ENCODE data around the gene ZBTB2. TPM values are rescaled to one million over a fixed set of nuclear protein-coding genes. Genes with fewer than 3 reads are reported as not detected.

ZBTB2 gene
- total RNA-seq, 2 experiments from 2014 or later: 10.7 to 10.8 TPM

DNA sequence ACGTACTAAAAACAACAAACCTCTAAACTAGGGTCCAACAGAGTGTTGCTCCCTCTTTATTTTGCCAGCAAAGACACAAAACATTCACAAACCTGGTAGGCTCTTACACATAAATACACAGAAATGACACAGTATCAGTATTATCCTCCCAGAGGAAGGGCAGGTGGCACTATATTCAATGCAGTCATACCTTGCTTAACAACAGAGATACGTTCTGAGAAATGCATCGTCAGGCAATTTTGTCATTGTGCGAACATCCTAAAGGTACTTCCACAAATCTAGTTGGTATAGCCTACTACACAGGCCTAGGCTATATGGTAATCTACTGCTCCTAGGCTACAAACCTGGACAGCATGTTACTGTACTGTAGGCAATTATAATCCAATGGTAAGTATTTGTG is 9.6 kb downstream of the ZBTB2 start:
- Mint-ChIP-seq H3K27me3 (ENCODE audit: low read depth) (no peaks in the 10 kb centered on the region), H3K27ac (peak overlapping the region; percentile 48), H3K36me3 (ENCODE audit: low read depth) (peaks cover 6% of the 10 kb centered on the region), H3K4me1 (ENCODE audit: low read depth) (peaks cover 60% of the 10 kb centered on the region), H3K9me3 (no peaks in the 10 kb centered on the region), H3K4me3 (peak overlapping the region; percentile 5)
- intact Hi-C loops (cut with micrococcal nuclease): loop anchor here (2.0 kb wide), 1 partner anchor 71 kb away; the partner anchor contains the start of gene RMND1
- CTCF ChIA-PET: no interaction called here
- DNase-seq: peak; percentile 54

DNA sequence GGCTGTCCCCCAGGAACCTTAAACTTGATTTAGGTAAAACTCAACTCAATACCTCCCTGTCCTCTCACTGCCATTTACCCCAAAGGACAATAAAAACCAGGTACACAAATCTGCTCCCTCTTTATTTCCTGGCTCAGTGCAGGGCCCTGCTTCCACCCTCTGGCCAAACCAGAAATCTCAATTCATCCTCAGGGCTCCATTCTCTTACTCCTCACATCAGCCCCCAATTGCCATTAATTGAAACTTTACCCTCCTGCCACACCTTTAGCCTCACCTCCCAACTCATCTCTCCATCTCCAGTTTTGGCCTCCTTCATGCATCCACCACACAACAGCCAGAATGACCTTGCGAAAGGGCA is 10.5 kb downstream of the ZBTB2 start:
- H3K9me3 Mint-ChIP-seq: no peaks in the 10 kb centered on the region
- H3K27me3 Mint-ChIP-seq (ENCODE audit: low read depth): no peaks in the 10 kb centered on the region
- peak overlapping the region; percentile 86 for H3K4me3 Mint-ChIP-seq
- H3K4me1 Mint-ChIP-seq (ENCODE audit: low read depth): peaks cover 63% of the 10 kb centered on the region
- CTCF ChIA-PET: no interaction called here
- intact Hi-C loops (cut with micrococcal nuclease): loop anchor here (1.0 to 2.0 kb wide), 2 partner anchors 9 to 72 kb away; partner anchors contain the start of gene RMND1
- no peak for DNase-seq
- H3K27ac Mint-ChIP-seq: peak overlapping the region; percentile 98
- peaks cover 7% of the 10 kb centered on the region for H3K36me3 Mint-ChIP-seq (ENCODE audit: low read depth)

DNA sequence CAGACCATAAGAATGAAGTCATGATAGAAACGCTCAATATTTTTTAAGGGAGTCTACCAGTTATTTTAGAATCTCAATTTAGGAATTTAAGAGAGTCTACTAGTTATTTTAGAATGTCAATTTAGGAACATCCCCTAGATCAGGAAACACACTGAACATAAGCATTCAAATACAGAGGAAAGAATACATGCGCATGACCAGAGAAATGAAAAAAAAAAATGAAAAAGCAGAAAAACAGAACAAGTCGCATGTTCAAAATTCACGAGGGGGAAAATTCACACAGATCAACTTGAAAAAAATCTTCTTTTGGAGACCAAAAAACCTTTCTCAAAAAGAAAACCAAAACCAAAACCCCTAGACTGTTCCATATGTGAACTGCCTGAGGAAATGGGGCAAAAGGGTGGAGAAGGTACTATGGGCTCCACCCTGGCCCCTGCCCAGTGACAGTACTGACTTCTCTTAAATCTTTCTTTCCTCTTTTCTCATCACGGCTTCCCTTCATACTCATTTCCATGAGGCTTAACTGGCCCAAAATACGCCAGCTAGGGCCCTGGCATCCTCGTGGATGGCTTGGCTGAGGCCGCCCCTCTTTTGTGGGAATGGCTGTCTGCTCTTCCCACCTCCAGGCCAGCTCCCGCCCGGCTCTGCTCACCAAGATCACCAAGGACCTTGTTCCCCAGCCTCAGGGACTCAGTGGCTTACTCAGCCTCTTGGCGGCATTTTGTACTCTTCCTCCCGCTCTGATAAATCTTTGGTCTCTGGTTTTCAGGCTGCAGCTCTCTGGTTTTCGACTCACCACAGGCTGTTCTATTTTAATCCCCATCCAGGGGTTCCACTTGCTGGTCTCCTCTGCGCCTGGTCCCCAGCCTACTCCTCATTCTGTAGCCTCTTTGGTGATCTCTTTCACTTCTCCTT is 11.2 kb downstream of the ZBTB2 start:
- intact Hi-C loops (cut with micrococcal nuclease): loop anchor here (1.0 to 2.0 kb wide), 2 partner anchors 10 to 73 kb away; partner anchors contain the start of gene RMND1
- peak overlapping the region; percentile 98 for H3K27ac Mint-ChIP-seq
- CTCF ChIA-PET: no interaction called here

DNA sequence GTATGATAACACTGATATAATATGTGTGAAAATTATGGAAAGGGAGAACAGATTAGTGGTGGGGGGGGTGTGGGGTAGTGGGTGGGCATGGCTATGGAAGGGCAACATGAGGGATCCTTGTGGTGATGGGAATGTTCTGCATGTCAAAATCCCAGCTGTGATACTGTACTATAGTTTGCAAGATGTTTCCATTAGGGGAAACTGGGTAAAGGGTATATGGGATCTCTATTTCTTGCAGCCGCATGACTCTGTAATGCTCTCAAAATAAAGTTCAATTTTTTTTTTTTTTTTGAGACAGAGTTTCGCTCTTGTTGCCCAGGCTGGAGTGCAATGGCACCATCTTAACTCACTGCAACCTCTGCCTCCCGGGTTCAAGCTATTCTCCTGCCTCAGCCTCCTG is 14.3 kb downstream of the ZBTB2 start:
- intact Hi-C loops (cut with micrococcal nuclease): no loop called here
- CTCF ChIA-PET: interaction anchor here (0.6 to 0.9 kb wide), 2 partner anchors 12 to 596 kb away, joined by 5 to 6 read pairs; no protein-coding TSS in a partner anchor
- no peak overlapping the region for H3K27ac Mint-ChIP-seq

More for the DNA sequence above, 11.2 kb downstream of the ZBTB2 start:
- peaks cover 61% of the 10 kb centered on the region for H3K4me1 Mint-ChIP-seq (ENCODE audit: low read depth)
- H3K9me3 Mint-ChIP-seq: no peaks in the 10 kb centered on the region
- H3K4me3 Mint-ChIP-seq: peak overlapping the region; percentile 86
- no peaks in the 10 kb centered on the region for H3K27me3 Mint-ChIP-seq (ENCODE audit: low read depth)
- peaks cover 7% of the 10 kb centered on the region for H3K36me3 Mint-ChIP-seq (ENCODE audit: low read depth)
- peak; percentile 33 for DNase-seq

DNA sequence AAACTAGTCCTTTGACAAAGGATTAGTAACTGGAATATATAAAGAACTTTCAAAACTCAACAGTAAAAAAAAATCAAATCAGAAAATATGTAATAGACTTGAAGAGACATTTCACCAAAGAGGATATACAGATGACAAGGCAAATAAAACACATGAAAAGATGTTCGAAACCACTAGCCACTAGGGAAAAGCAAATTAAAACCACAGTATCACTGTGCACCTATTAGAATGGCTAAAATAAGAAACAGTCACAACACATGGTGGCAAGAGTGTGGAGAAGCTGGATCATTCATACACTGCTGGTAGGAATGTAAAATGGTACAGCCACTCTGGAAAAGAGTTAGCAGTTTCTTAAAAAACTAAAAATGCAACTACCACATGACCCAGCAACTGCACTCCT is 14.9 kb downstream of the ZBTB2 start:
- H3K9me3 Mint-ChIP-seq: no peaks in the 10 kb centered on the region
- no peak overlapping the region for H3K27ac Mint-ChIP-seq
- peaks cover 75% of the 10 kb centered on the region for H3K4me1 Mint-ChIP-seq (ENCODE audit: low read depth)
- H3K27me3 Mint-ChIP-seq (ENCODE audit: low read depth): no peaks in the 10 kb centered on the region
- intact Hi-C loops (cut with micrococcal nuclease): no loop called here
- peaks cover 22% of the 10 kb centered on the region for H3K36me3 Mint-ChIP-seq (ENCODE audit: low read depth)
- no peak overlapping the region for H3K4me3 Mint-ChIP-seq
- no peak for DNase-seq
- CTCF ChIA-PET: interaction anchor here (0.6 kb wide), 1 partner anchor 595 kb away, joined by 6 read pairs; no protein-coding TSS in a partner anchor

More for the DNA sequence above, 14.3 kb downstream of the ZBTB2 start:
- H3K4me3 Mint-ChIP-seq: no peak overlapping the region
- H3K36me3 Mint-ChIP-seq (ENCODE audit: low read depth): peaks cover 16% of the 10 kb centered on the region
- peaks cover 73% of the 10 kb centered on the region for H3K4me1 Mint-ChIP-seq (ENCODE audit: low read depth)
- no peaks in the 10 kb centered on the region for H3K9me3 Mint-ChIP-seq
- no peak for DNase-seq
- no peaks in the 10 kb centered on the region for H3K27me3 Mint-ChIP-seq (ENCODE audit: low read depth)

DNA sequence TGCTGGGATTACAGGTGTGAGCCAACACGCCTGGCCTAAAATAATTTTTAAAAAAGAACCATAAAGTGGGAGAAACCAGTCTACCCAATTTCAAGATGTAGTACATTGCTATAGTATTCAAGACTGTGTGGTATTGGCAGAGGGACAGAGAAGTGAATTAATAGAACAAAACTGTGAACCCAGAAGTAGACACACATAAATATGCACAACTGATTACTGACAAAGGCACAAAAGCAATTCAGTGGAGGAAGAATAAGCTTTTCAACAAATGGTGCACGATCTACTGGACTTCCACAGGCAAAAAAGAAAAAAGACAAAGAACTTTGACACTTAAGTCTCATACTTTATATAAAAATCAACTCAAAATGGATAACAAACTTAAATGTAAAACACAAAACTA is 15.5 kb downstream of the ZBTB2 start:
- intact Hi-C loops (cut with micrococcal nuclease): no loop called here
- DNase-seq: no peak
- CTCF ChIA-PET: interaction anchor here (1.0 kb wide), 1 partner anchor 41 kb away, joined by 6 read pairs; no protein-coding TSS in a partner anchor
- Mint-ChIP-seq H3K27me3 (ENCODE audit: low read depth) (no peaks in the 10 kb centered on the region), H3K9me3 (no peaks in the 10 kb centered on the region), H3K4me3 (no peak overlapping the region), H3K27ac (no peak overlapping the region), H3K4me1 (ENCODE audit: low read depth) (peaks cover 72% of the 10 kb centered on the region), H3K36me3 (ENCODE audit: low read depth) (peaks cover 21% of the 10 kb centered on the region)

DNA sequence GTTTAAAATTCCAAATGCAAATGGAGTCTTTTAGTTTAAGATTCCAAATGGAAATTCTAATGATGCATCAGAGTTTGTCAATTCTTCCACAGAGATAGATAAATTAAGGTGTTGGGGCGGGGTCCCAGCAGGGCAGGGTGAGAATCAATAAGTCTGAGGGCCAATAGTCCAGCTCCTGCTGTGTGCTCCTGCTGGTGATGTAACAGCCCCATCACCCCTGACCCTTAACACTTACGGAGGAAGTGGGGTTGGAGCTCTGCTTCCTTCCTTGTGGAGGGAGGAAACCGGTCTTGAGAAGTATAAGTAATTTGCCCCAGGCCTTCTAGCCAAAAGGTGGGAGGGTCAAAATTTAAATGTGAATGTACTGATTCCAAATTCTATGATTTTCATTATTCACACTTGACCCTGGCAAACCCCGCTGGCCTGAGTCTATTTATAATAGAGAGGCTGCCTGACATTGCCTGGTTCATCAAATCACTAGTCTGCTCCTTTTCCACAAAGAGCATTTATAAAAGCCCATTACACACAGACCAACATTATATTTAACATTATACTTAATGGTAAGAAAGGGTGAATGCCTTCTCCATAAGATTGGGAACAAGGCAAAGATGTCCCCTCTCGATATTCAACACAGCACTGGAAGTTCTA is 17.2 kb downstream of the ZBTB2 start:
- Mint-ChIP-seq H3K27ac (peak overlapping the region; percentile 81), H3K27me3 (ENCODE audit: low read depth) (no peaks in the 10 kb centered on the region), H3K4me1 (ENCODE audit: low read depth) (peaks cover 59% of the 10 kb centered on the region), H3K9me3 (no peaks in the 10 kb centered on the region), H3K4me3 (peak overlapping the region; percentile 69), H3K36me3 (ENCODE audit: low read depth) (peaks cover 25% of the 10 kb centered on the region)
- intact Hi-C loops (cut with micrococcal nuclease): no loop called here
- CTCF ChIA-PET: interaction anchor here (1.4 kb wide), 1 partner anchor 10 kb away, joined by 3 read pairs; no protein-coding TSS in a partner anchor
- DNase-seq: peak; percentile 44

DNA sequence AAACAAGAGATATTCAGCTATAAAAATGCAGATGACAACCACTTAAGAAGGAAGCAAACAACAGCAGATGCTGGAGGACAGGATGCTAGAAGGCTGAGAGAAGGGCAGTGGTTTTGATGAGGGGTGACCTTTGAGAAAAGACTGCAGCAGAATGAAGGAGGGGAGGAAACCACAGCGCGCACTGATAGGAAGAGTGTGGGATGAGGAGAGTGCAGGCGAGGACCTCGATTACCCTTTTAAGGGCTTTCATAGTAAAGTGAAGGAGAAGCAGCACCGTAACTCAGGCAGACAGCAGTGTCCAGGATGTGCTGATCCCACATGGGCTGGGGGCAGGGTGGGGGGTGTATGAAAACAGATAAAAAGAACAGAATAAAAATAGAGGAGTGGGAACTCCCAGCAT is 19.2 kb downstream of the ZBTB2 start:
- Mint-ChIP-seq H3K27ac (peak overlapping the region; percentile 78), H3K9me3 (no peaks in the 10 kb centered on the region), H3K27me3 (ENCODE audit: low read depth) (no peaks in the 10 kb centered on the region), H3K36me3 (ENCODE audit: low read depth) (peaks cover 25% of the 10 kb centered on the region), H3K4me3 (peak overlapping the region; percentile 33), H3K4me1 (ENCODE audit: low read depth) (peaks cover 48% of the 10 kb centered on the region)
- CTCF ChIA-PET: no interaction called here
- intact Hi-C loops (cut with micrococcal nuclease): loop anchor here (2.0 kb wide), 1 partner anchor 87 kb away; no protein-coding TSS in a partner anchor
- no peak for DNase-seq

DNA sequence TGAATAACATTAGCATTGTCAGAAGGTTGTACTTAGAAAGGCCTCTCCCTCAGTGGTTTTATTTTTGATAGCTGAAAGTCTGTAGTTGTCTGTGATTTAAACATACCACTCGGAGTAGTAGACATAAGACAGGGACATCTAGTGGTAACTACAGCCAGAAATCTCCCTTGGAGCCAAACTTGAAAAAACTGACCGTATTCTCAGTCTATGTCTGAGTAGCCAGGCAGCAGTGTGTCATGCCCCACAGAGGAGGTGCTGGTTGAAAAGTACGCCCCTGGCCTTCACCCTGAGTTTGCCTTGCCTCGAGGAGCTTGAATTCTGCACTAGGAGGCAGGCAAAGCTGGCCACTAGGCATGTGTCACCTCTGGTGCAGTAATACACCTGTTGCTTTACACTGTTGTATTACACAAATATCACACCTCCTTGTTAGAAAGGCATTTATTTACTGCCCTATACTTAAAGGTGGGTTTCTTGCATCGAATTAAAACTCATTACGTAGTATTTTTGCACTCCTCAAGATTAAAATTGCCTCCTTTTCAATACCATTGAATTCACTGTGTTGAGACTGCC is 20.8 kb downstream of the ZBTB2 start:
- Mint-ChIP-seq H3K36me3 (ENCODE audit: low read depth) (peaks cover 33% of the 10 kb centered on the region), H3K27ac (no peak overlapping the region), H3K4me3 (no peak overlapping the region), H3K9me3 (no peaks in the 10 kb centered on the region), H3K4me1 (ENCODE audit: low read depth) (peaks cover 33% of the 10 kb centered on the region), H3K27me3 (ENCODE audit: low read depth) (no peaks in the 10 kb centered on the region)
- CTCF ChIA-PET: no interaction called here
- no peak for DNase-seq
- intact Hi-C loops (cut with micrococcal nuclease): no loop called here

DNA sequence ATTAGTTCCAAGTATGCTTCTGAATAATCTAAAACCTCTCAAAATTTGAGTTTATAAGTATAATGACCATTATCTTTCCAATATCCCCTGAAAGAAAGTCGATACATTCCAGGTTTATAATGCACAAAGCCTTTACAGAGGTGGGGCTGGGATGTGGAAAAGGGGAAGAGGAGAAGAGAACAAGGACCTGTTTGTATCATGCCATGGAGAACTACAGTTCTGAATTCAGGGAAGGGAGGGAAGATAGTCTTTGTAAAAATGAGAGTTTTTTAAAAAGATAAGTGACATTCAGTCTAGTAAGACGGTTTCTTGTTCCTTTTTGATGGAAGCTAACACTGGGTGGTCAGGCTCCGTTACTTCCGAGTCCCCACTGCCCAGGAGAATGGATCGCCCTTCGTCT is 26.1 kb downstream of the ZBTB2 start:
- H3K36me3 Mint-ChIP-seq (ENCODE audit: low read depth): peaks cover 26% of the 10 kb centered on the region
- CTCF ChIA-PET: no interaction called here
- H3K4me1 Mint-ChIP-seq (ENCODE audit: low read depth): no peaks in the 10 kb centered on the region
- intact Hi-C loops (cut with micrococcal nuclease): no loop called here
- no peak overlapping the region for H3K27ac Mint-ChIP-seq
- no peak overlapping the region for H3K4me3 Mint-ChIP-seq
- no peaks in the 10 kb centered on the region for H3K9me3 Mint-ChIP-seq
- no peak for DNase-seq
- no peaks in the 10 kb centered on the region for H3K27me3 Mint-ChIP-seq (ENCODE audit: low read depth)

DNA sequence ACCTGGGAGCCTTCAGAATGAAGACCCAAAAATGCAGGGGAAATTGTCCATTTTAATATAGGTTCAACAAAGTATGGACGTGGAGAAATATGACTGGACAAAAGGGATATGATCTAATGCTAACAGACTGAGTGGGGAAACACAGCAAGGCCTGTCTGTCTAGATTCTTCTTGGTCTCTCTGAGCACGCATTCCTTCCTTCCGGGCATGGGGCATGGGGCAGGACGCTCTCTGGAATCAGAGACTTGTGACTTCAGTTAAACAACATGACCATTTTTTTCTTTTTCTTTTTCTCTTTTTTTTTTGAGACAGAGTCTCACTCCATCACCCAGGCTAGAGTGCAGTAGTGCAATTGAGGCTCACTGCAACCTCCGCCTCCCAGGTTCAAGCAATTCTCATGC is 31.9 kb downstream of the ZBTB2 start:
- H3K36me3 Mint-ChIP-seq (ENCODE audit: low read depth): peaks cover 8% of the 10 kb centered on the region
- H3K4me1 Mint-ChIP-seq (ENCODE audit: low read depth): peaks cover 11% of the 10 kb centered on the region
- no peak overlapping the region for H3K4me3 Mint-ChIP-seq
- no peak overlapping the region for H3K27ac Mint-ChIP-seq
- H3K9me3 Mint-ChIP-seq: no peaks in the 10 kb centered on the region
- H3K27me3 Mint-ChIP-seq (ENCODE audit: low read depth): no peaks in the 10 kb centered on the region
- CTCF ChIA-PET: interaction anchor here (1.1 kb wide), 1 partner anchor 36 kb away, joined by 3 read pairs; no protein-coding TSS in a partner anchor
- intact Hi-C loops (cut with micrococcal nuclease): no loop called here
- no peak for DNase-seq

DNA sequence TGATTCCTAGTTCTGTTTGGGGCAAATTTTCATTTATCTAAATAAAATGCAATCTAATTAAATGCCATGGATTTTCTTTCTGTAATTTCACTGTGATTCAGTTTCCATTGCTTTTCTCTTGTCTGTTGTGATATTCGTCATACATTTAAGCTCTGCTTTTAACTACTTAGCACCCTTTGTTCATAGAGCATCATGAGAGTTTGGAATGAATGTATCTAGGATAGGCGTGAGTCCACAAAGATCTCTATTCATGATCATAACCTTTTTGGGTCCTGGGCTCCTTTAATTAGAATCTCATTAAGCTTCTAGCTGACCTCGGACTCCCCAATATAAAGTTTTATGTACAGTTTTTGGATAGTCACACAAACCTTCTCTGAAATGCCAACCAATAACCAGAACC is 32.9 kb downstream of the ZBTB2 start:
- no peak overlapping the region for H3K27ac Mint-ChIP-seq
- no peaks in the 10 kb centered on the region for H3K27me3 Mint-ChIP-seq (ENCODE audit: low read depth)
- H3K4me3 Mint-ChIP-seq: no peak overlapping the region
- H3K36me3 Mint-ChIP-seq (ENCODE audit: low read depth): peaks cover 8% of the 10 kb centered on the region
- intact Hi-C loops (cut with micrococcal nuclease): no loop called here
- DNase-seq: no peak
- CTCF ChIA-PET: interaction anchor here (0.8 to 1.1 kb wide), 2 partner anchors 30 to 35 kb away, joined by 3 read pairs; no protein-coding TSS in a partner anchor
- no peaks in the 10 kb centered on the region for H3K9me3 Mint-ChIP-seq
- H3K4me1 Mint-ChIP-seq (ENCODE audit: low read depth): peaks cover 11% of the 10 kb centered on the region

Data from activated naive CD4-positive, alpha-beta T cell treated with anti-CD3 and anti-CD28 coated beads for 36 hours (primary cell).